DND-41 (cell line): ENCODE measurements around the gene SPNS3.

ENCODE experiments used
- CTCF ChIP-seq: IDR thresholded peaks from 2 replicates; pipeline ENCODE4 v1.5.1; 2012; ENCODE audit warnings: borderline replicate concordance, low read length, moderate library complexity, mild to moderate bottlenecking; ENCODE audit not compliant: poor library complexity, severe bottlenecking; ENCODE audit errors: extremely low read depth
- EZH2 ChIP-seq: IDR thresholded peaks from 3 replicates; pipeline ENCODE4 v1.6.1; 2012; ENCODE audit warnings: borderline replicate concordance, low read depth, mild to moderate bottlenecking, moderate library complexity, low read length, inconsistent platforms; ENCODE audit not compliant: severe bottlenecking

DNA sequence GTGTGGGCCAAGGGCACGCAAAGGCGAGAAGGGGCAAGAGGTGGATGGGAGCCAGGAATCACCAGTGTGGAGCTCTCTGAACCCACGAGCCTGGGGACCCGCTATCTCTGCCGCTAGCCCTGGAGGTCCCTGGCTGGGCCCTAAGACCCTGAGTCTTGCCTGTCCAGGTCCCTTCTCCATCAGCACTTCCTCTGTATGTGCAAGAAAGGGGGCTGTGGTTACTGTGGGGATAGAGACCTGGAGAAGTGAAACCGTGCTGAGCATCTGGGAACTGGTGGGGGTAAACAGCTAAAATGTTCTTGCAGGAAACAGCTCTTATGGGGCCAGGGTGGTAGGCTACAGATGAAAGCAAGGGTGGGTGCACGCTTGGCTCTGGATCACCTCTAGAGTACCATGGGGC is 3.1 kb downstream of the SPNS3 start:
- TF ChIP-seq CTCF = no peak
- TF ChIP-seq EZH2 = no peak
